SK-N-SH treated with all-trans-retinoic acid at 6 μM for 48 hours (cell line): ENCODE measurements around the gene ITGA5.

Source experiments
- ATAC-seq: fragments of 200-7000 bp; cut with Tn5 transposase; 3 replicates; pipeline ENCODE4 v1.9.1; 2020; ENCODE audit warnings: mild to moderate bottlenecking, moderate library complexity
- ARNTL ChIP-seq: fragments of 450-650 bp; formaldehyde crosslinking; IDR thresholded peaks from 2 replicates; pipeline ENCODE4 v1.5.0; 2020; ENCODE audit warnings: low read depth, mild to moderate bottlenecking, moderate library complexity, borderline replicate concordance
- BACH2 ChIP-seq: fragments of 250-450 bp; sonication (Bioruptor Pico); IDR thresholded peaks from 2 replicates; pipeline ENCODE4 v1.9.0; 2021; ENCODE audit warnings: mild to moderate bottlenecking, borderline replicate concordance
- CREB5 ChIP-seq: fragments of 250-450 bp; sonication (Bioruptor Pico); IDR thresholded peaks from 2 replicates; pipeline ENCODE4 v1.5.1; 2020; ENCODE audit warnings: low read depth, mild to moderate bottlenecking, moderate library complexity
- CSDC2 ChIP-seq: fragments of 250-450 bp; sonication (Bioruptor Pico); IDR thresholded peaks from 2 replicates; pipeline ENCODE4 v1.5.0; 2020; ENCODE audit warnings: mild to moderate bottlenecking, moderate library complexity
- ESRRG ChIP-seq: fragments of 250-450 bp; sonication (Bioruptor Pico); IDR thresholded peaks from 2 replicates; pipeline ENCODE4 v1.6.1; 2021; ENCODE audit warnings: mild to moderate bottlenecking
- ISL1 ChIP-seq: fragments of 250-450 bp; sonication (Bioruptor Pico); IDR thresholded peaks from 2 replicates; pipeline ENCODE4 v2.1.2; 2022; ENCODE audit warnings: mild to moderate bottlenecking, moderate library complexity
- OSR1 ChIP-seq: fragments of 250-450 bp; sonication (Bioruptor Pico); IDR thresholded peaks from 2 replicates; pipeline ENCODE4 v1.8.0; 2022; ENCODE audit warnings: moderate library complexity, mild to moderate bottlenecking, inconsistent platforms
- PATZ1 ChIP-seq: fragments of 250-450 bp; sonication (Bioruptor Pico); IDR thresholded peaks from 2 replicates; pipeline ENCODE4 v1.8.0; 2020; ENCODE audit warnings: mild to moderate bottlenecking, moderate library complexity, borderline replicate concordance
- POU6F1 ChIP-seq: fragments of 250-450 bp; sonication (Bioruptor Pico); IDR thresholded peaks from 2 replicates; pipeline ENCODE4 v1.8.0; 2021; ENCODE audit warnings: low read depth, mild to moderate bottlenecking, moderate library complexity, borderline replicate concordance
- PPARA ChIP-seq: fragments of 250-450 bp; sonication (Bioruptor Pico); IDR thresholded peaks from 2 replicates; pipeline ENCODE4 v1.5.0; 2020; ENCODE audit warnings: mild to moderate bottlenecking, borderline replicate concordance
- RARB ChIP-seq: fragments of 250-450 bp; sonication (Bioruptor Pico); IDR thresholded peaks from 2 replicates; pipeline ENCODE4 v1.8.0; 2021; ENCODE audit warnings: mild to moderate bottlenecking, moderate library complexity
- TCF4 ChIP-seq: fragments of 250-450 bp; sonication (Bioruptor Pico); IDR thresholded peaks from 2 replicates; pipeline ENCODE4 v1.8.0; 2021; ENCODE audit warnings: mild to moderate bottlenecking, moderate library complexity, borderline replicate concordance
- TOX ChIP-seq: fragments of 250-450 bp; sonication (Bioruptor Pico); IDR thresholded peaks from 2 replicates; pipeline ENCODE4 v1.8.0; 2021; ENCODE audit warnings: mild to moderate bottlenecking, moderate library complexity, borderline replicate concordance
- TSHZ2 ChIP-seq: fragments of 250-450 bp; sonication (Bioruptor Pico); IDR thresholded peaks from 2 replicates; pipeline ENCODE4 v1.5.0; 2020; ENCODE audit warnings: mild to moderate bottlenecking, moderate library complexity
- ZC3H10 ChIP-seq: fragments of 250-450 bp; sonication (Bioruptor Pico); IDR thresholded peaks from 2 replicates; pipeline ENCODE4 v1.5.1; 2021; ENCODE audit warnings: mild to moderate bottlenecking, moderate library complexity
- ZFP3 ChIP-seq: fragments of 250-450 bp; sonication (Bioruptor Pico); IDR thresholded peaks from 2 replicates; pipeline ENCODE4 v1.5.0; 2020; ENCODE audit warnings: mild to moderate bottlenecking, moderate library complexity
- ZFP30 ChIP-seq: fragments of 450-650 bp; formaldehyde crosslinking; IDR thresholded peaks from 2 replicates; pipeline ENCODE4 v1.5.0; 2022; ENCODE audit warnings: mild to moderate bottlenecking, moderate library complexity
- ZNF565 ChIP-seq: fragments of 450-650 bp; formaldehyde crosslinking; conservative IDR thresholded peaks from 2 replicates; pipeline ENCODE4 v1.5.0; 2020; ENCODE audit warnings: low read depth, mild to moderate bottlenecking, moderate library complexity
- ZNF70 ChIP-seq: fragments of 450-650 bp; formaldehyde crosslinking; IDR thresholded peaks from 2 replicates; pipeline ENCODE4 v1.5.0; 2020; ENCODE audit warnings: mild to moderate bottlenecking, moderate library complexity
- ZNF8 ChIP-seq: fragments of 450-650 bp; formaldehyde crosslinking; IDR thresholded peaks from 2 replicates; pipeline ENCODE4 v1.5.0; 2020; ENCODE audit warnings: mild to moderate bottlenecking, moderate library complexity

The ITGA5 gene

GRCh38 chr12:54351341-54351740, 67.7 kb downstream of the ITGA5 start:
- no peak for ATAC-seq

GRCh38 chr12:54350743-54351142, 68.3 kb downstream of the ITGA5 start:
- ATAC-seq, result no peak
- TF ChIP-seq BACH2 (CRISPR knock-in tag) (no peak), PATZ1 (CRISPR knock-in tag) (no peak), TOX (CRISPR knock-in tag) (no peak), RARB (CRISPR knock-in tag) (no peak), TSHZ2 (CRISPR knock-in tag) (no peak), ZNF70 (CRISPR knock-in tag) (no peak), CSDC2 (CRISPR knock-in tag) (no peak), ZFP30 (CRISPR knock-in tag) (no peak), ISL1 (CRISPR knock-in tag) (no peak), ZNF8 (CRISPR knock-in tag) (no peak), ZC3H10 (CRISPR knock-in tag) (no peak), OSR1 (CRISPR knock-in tag) (no peak), ZNF565 (CRISPR knock-in tag) (no peak), PPARA (CRISPR knock-in tag) (no peak), ZFP3 (CRISPR knock-in tag) (no peak), ESRRG (CRISPR knock-in tag) (no peak), CREB5 (CRISPR knock-in tag) (no peak)

More at GRCh38 chr12:54351341-54351740, 67.7 kb downstream of the ITGA5 start:
- TF ChIP-seq TCF4, result no peak
- no peak for TF ChIP-seq BACH2 (CRISPR knock-in tag)
- no peak for TF ChIP-seq PPARA (CRISPR knock-in tag)
- no peak for TF ChIP-seq ESRRG (CRISPR knock-in tag)
- TF ChIP-seq RARB (CRISPR knock-in tag), result no peak
- TF ChIP-seq ZNF8 (CRISPR knock-in tag), result no peak
- TF ChIP-seq ZFP30 (CRISPR knock-in tag), result no peak
- no peak for TF ChIP-seq ZC3H10 (CRISPR knock-in tag)

GRCh38 chr12:54349679-54350078, 69.4 kb downstream of the ITGA5 start:
- no peak for TF ChIP-seq RARB (CRISPR knock-in tag)
- no peak for TF ChIP-seq ZNF565 (CRISPR knock-in tag)
- no peak for TF ChIP-seq BACH2 (CRISPR knock-in tag)
- no peak for TF ChIP-seq CREB5 (CRISPR knock-in tag)
- TF ChIP-seq ARNTL (CRISPR knock-in tag), result no peak
- TF ChIP-seq ZNF8 (CRISPR knock-in tag), result no peak
- no peak for TF ChIP-seq POU6F1 (CRISPR knock-in tag)
- no peak for ATAC-seq
